HepG2 (cell line): ENCODE results near the gene KIAA2012. TPM values are rescaled to one million over a fixed set of nuclear protein-coding genes. Genes with fewer than 3 reads are reported as not detected.
A peak's percentile ranks its signal among the peaks of the same experiment; 100 is the strongest.

Source experiments
- ATAC-seq: fragments of 200-7000 bp; cut with Tn5 transposase; 3 replicates; pipeline ENCODE4 v1.9.1; 2020; ENCODE audit warnings: mild to moderate bottlenecking, moderate library complexity
- BruUV-seq: library from RNA; stranded (reverse); fragments of 400-500 nt; replicated peaks from 2 replicates; lab custom pipeline; 2021; lab: Mats Ljungman, UMichigan
- CTCF ChIA-PET: fragments of 300-600 bp; formaldehyde crosslinking; extraction: SDS; loops from one replicate; lab custom pipeline; 2021; ENCODE audit warnings: low total read pairs, inconsistent platforms, low intra/inter-chr PET ratio; lab: Yijun Ruan, JAX
- POLR2A ChIA-PET: fragments of 350-600 bp; sonication (Branson Sonifier 250); formaldehyde crosslinking; loops from one replicate; lab custom pipeline; 2020; ENCODE audit warnings: antibody characterized with exemption, inconsistent platforms; lab: Yijun Ruan, JAX
- DNase-seq: peaks from one replicate; pipeline ENCODE4 v3.0.0-alpha.2; 2015; ENCODE audit warnings: low spot score
- FAIRE-seq: peaks from 3 replicates; lab custom pipeline; 2011; peaks lifted over from hg19 to GRCh38; lab: Jason Lieb, UNC
- H2AFZ ChIP-seq: one replicate; pipeline ENCODE4 v1.6.1; 2011; ENCODE audit warnings: low read length, inconsistent platforms
- H3K27ac ChIP-seq: fragments of 300-600 bp; 3 replicates; pipeline ENCODE4 v1.8.0; 2011; ENCODE audit warnings: mixed run types, mild to moderate bottlenecking, mixed read lengths, low read length, inconsistent platforms; ENCODE audit not compliant: insufficient read depth; ENCODE audit errors: extremely low read length
- H3K27me3 ChIP-seq, 2 experiments: fragments of 200-600 bp in 1 of 2; 2 replicates in 1 of 2; 3 replicates in 1 of 2; pipeline versions ENCODE4 v1.6.0 to v1.8.0; 2011; ENCODE audit warnings: low read length in 2 of 2, mild to moderate bottlenecking in 2 of 2, moderate library complexity in 2 of 2, inconsistent platforms in 1 of 2; ENCODE audit not compliant: insufficient read depth in 2 of 2, control insufficient read depth in 1 of 2
- H3K36me3 ChIP-seq, 2 experiments: fragments of 200-600 bp in 1 of 2; replicated peaks in 1 of 2; 2 replicates in 1 of 2; 3 replicates in 1 of 2; pipeline versions ENCODE4 v1.5.1 to v1.8.0; 2011; ENCODE audit warnings: low read length in 2 of 2, inconsistent platforms in 1 of 2; ENCODE audit not compliant: insufficient read depth in 2 of 2, control insufficient read depth in 1 of 2
- H3K4me1 ChIP-seq: 2 replicates; pipeline ENCODE4 v1.5.1; 2012; ENCODE audit warnings: low read length, inconsistent platforms; ENCODE audit not compliant: insufficient read depth
- H3K4me2 ChIP-seq: 2 replicates; pipeline ENCODE4 v1.6.0; 2011; ENCODE audit warnings: low read depth, low read length, inconsistent platforms
- H3K4me3 ChIP-seq, 3 experiments: fragments of 200-600 bp in 1 of 3; sonication (generic), shearing (Covaris generic) in 1 of 3; replicated peaks in 1 of 3; 2 replicates each; pipeline ENCODE4 v1.5.1; 2011 to 2016; ENCODE audit warnings: low read length in 3 of 3, inconsistent platforms in 2 of 3, low read depth in 2 of 3, mild to moderate bottlenecking in 2 of 3, control low read depth in 1 of 3, mixed read lengths in 1 of 3; ENCODE audit not compliant: insufficient read depth in 1 of 3
- H3K79me2 ChIP-seq: one replicate; pipeline ENCODE4 v1.6.1; 2011; ENCODE audit warnings: low read length, inconsistent platforms; ENCODE audit not compliant: insufficient read depth
- H3K9ac ChIP-seq: 2 replicates; pipeline ENCODE4 v1.6.0; 2011; ENCODE audit warnings: mild to moderate bottlenecking, low read depth, low read length, inconsistent platforms; ENCODE audit not compliant: insufficient read depth
- H3K9me3 ChIP-seq: 2 replicates; pipeline ENCODE4 v1.5.1; 2012; ENCODE audit warnings: mild to moderate bottlenecking, low read length
- H4K20me1 ChIP-seq: 2 replicates; pipeline ENCODE4 v1.6.0; 2011; ENCODE audit warnings: inconsistent platforms, mild to moderate bottlenecking, low read length, moderate library complexity; ENCODE audit not compliant: insufficient read depth
- ATF7 ChIP-seq, 2 experiments: fragments of 450-650 bp in 1 of 2; sonication (generic) in 1 of 2; formaldehyde crosslinking in 1 of 2; IDR thresholded peaks; 2 replicates each; pipeline versions ENCODE4 v1.4.0 to v1.6.1; 2016 to 2020; ENCODE audit warnings: antibody characterized with exemption in 1 of 2, mild to moderate bottlenecking in 1 of 2, missing genetic modification reagents in 1 of 2
- CREB1 ChIP-seq, 2 experiments: fragments of 450-650 bp in 1 of 2; IDR thresholded peaks; 2 replicates each; pipeline ENCODE4 v1.6.1; 2016 to 2017; ENCODE audit warnings: control low read depth in 1 of 2, mild to moderate bottlenecking in 1 of 2, missing compliant biosample characterization in 1 of 2, missing genetic modification characterization in 1 of 2
- ELF4 ChIP-seq: sonication (generic); formaldehyde crosslinking; IDR thresholded peaks from 2 replicates; pipeline ENCODE4 v1.5.0; 2020; ENCODE audit warnings: missing genetic modification reagents, mild to moderate bottlenecking, moderate library complexity, borderline replicate concordance
- NR2F1 ChIP-seq, 2 experiments: fragments of 450-650 bp in 1 of 2; formaldehyde crosslinking in 1 of 2; IDR thresholded peaks; 2 replicates each; pipeline versions ENCODE4 v1.5.0 to v1.6.1; 2016 to 2020; ENCODE audit warnings: mild to moderate bottlenecking in 1 of 2, missing compliant biosample characterization in 1 of 2, missing genetic modification reagents in 1 of 2, moderate library complexity in 1 of 2
- NR2F6 ChIP-seq, 2 experiments: IDR thresholded peaks; 2 replicates each; pipeline ENCODE4 v1.6.1; 2016; ENCODE audit warnings: antibody characterized with exemption in 1 of 2, mild to moderate bottlenecking in 1 of 2
- WGBS: methylation state at CpG from one replicate; pipeline ENCODE4 v1.1.6; 2017; ENCODE audit warnings: low lambda C conversion rate; 5-methylcytosine and 5-hydroxymethylcytosine counted together
- in situ Hi-C: cut with HindIII; loops from 2 replicates; pipeline ENCODE4 v1.10.0; 2017; ENCODE audit warnings: low pct_unique_long_range_greater_than_20kb; ENCODE audit not compliant: extremely low pct_ligation_motif_present
- intact Hi-C: fragments of 100-400 bp; cut with micrococcal nuclease; formaldehyde crosslinking; loops from one replicate; pipeline ENCODE4 v1.10.0; 2022; ENCODE audit not compliant: unreplicated experiment
- polyA plus RNA-seq, 8 experiments: library from polyadenylated mRNA; depleted of rRNA in 3 of 8; stranded (reverse) in 7 of 8; unstranded in 1 of 8; fragments of >200 nt; fragmentation: Illumina TruSeq in 4 of 8; extraction: Trizol in 4 of 8; gene quantifications; 2 replicates each; pipeline versions ENCODE4 v1.2.1 to v1.2.3, GENCODE V29; 2011 to 2016; ENCODE audit warnings: low read depth in 4 of 8, missing spikeins in 1 of 8, mixed read lengths in 1 of 8; ENCODE audit not compliant: insufficient read depth in 1 of 8
- total RNA-seq, 5 experiments: library from RNA; depleted of rRNA; stranded (reverse); fragments of >200 nt; fragmentation: Illumina TruSeq; extraction: Trizol; gene quantifications; 2 replicates each; pipeline ENCODE4 v1.2.3, GENCODE V29; 2016; ENCODE audit warnings: low read depth in 1 of 5
- TF ChIP-seq, protein P1 (sequence below): sonication (generic); formaldehyde crosslinking; IDR thresholded peaks from 2 replicates; pipeline ENCODE4 v1.9.0; 2021; ENCODE audit warnings: missing genetic modification reagents, mild to moderate bottlenecking, borderline replicate concordance
- TF ChIP-seq, protein P2 (sequence below): sonication (generic); formaldehyde crosslinking; IDR thresholded peaks from 2 replicates; pipeline ENCODE4 v1.5.1; 2020; ENCODE audit warnings: missing genetic modification reagents, mild to moderate bottlenecking, borderline replicate concordance
- TF ChIP-seq, protein P3 (sequence below): sonication (generic); formaldehyde crosslinking; IDR thresholded peaks from 2 replicates; pipeline ENCODE4 v1.5.1; 2020; ENCODE audit warnings: mild to moderate bottlenecking, missing genetic modification reagents, borderline replicate concordance

KIAA2012 gene
- total and polyA plus RNA-seq, 2 of the 13 experiments (the other 11 are each of a cell fraction or from before 2014, with no cell fraction given), result not detected

- Histone ChIP-seq H3K36me3 (no peaks in the 10 kb centered on the region), H3K4me2 (no peak overlapping the region), H3K9me3 (no peaks in the 10 kb centered on the region), H3K4me3 (no peak overlapping the region), H3K4me1 (peaks cover 42% of the 10 kb centered on the region), H3K27me3 (no peaks in the 10 kb centered on the region), H4K20me1 (no peaks in the 10 kb centered on the region), H3K79me2 (no peaks in the 10 kb centered on the region), H3K27ac (no peak overlapping the region), H3K9ac (no peak overlapping the region), H2AFZ (no peak overlapping the region)
- POLR2A ChIA-PET, result no interaction called here
- FAIRE-seq, result no peak
- no TSS peak for BruUV-seq
- peak; percentile 67 for ATAC-seq
- 0 out of 4 replicates have a peak, but pooled peaks of 1 of the 2 experiments have one; percentile 32 for TF ChIP-seq NR2F1 (CRISPR knock-in tag; IDR thresholded peaks at IDR 0.05)
- TF ChIP-seq, protein P1, sequence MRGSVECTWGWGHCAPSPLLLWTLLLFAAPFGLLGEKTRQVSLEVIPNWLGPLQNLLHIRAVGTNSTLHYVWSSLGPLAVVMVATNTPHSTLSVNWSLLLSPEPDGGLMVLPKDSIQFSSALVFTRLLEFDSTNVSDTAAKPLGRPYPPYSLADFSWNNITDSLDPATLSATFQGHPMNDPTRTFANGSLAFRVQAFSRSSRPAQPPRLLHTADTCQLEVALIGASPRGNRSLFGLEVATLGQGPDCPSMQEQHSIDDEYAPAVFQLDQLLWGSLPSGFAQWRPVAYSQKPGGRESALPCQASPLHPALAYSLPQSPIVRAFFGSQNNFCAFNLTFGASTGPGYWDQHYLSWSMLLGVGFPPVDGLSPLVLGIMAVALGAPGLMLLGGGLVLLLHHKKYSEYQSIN (CRISPR knock-in tag), result no peak
- TF ChIP-seq CREB1 (IDR thresholded peaks at IDR 0.05), result 0 out of 2 replicates have a peak, but pooled peaks have one; percentile 41
- peak; percentile 23; the same call in 1 of the 2 replicates for TF ChIP-seq CREB1 (CRISPR knock-in tag; IDR thresholded peaks at IDR 0.05)
- TF ChIP-seq, protein P2, sequence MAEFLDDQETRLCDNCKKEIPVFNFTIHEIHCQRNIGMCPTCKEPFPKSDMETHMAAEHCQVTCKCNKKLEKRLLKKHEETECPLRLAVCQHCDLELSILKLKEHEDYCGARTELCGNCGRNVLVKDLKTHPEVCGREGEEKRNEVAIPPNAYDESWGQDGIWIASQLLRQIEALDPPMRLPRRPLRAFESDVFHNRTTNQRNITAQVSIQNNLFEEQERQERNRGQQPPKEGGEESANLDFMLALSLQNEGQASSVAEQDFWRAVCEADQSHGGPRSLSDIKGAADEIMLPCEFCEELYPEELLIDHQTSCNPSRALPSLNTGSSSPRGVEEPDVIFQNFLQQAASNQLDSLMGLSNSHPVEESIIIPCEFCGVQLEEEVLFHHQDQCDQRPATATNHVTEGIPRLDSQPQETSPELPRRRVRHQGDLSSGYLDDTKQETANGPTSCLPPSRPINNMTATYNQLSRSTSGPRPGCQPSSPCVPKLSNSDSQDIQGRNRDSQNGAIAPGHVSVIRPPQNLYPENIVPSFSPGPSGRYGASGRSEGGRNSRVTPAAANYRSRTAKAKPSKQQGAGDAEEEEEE, result no peak
- no peak; the same call in 1 of the 2 replicates for TF ChIP-seq NR2F6 (IDR thresholded peaks at IDR 0.05)
- TF ChIP-seq NR2F6 (CRISPR knock-in tag; IDR thresholded peaks at IDR 0.05), result 0 out of 2 replicates have a peak, but pooled peaks have one; percentile 16
- peak; percentile 36; the same call in 1 of the 2 replicates for TF ChIP-seq ATF7 (IDR thresholded peaks at IDR 0.05)
- no peak for TF ChIP-seq ATF7 (CRISPR knock-in tag; IDR thresholded peaks at IDR 0.05)
- TF ChIP-seq ELF4 (CRISPR knock-in tag), result no peak
- TF ChIP-seq, protein P3, sequence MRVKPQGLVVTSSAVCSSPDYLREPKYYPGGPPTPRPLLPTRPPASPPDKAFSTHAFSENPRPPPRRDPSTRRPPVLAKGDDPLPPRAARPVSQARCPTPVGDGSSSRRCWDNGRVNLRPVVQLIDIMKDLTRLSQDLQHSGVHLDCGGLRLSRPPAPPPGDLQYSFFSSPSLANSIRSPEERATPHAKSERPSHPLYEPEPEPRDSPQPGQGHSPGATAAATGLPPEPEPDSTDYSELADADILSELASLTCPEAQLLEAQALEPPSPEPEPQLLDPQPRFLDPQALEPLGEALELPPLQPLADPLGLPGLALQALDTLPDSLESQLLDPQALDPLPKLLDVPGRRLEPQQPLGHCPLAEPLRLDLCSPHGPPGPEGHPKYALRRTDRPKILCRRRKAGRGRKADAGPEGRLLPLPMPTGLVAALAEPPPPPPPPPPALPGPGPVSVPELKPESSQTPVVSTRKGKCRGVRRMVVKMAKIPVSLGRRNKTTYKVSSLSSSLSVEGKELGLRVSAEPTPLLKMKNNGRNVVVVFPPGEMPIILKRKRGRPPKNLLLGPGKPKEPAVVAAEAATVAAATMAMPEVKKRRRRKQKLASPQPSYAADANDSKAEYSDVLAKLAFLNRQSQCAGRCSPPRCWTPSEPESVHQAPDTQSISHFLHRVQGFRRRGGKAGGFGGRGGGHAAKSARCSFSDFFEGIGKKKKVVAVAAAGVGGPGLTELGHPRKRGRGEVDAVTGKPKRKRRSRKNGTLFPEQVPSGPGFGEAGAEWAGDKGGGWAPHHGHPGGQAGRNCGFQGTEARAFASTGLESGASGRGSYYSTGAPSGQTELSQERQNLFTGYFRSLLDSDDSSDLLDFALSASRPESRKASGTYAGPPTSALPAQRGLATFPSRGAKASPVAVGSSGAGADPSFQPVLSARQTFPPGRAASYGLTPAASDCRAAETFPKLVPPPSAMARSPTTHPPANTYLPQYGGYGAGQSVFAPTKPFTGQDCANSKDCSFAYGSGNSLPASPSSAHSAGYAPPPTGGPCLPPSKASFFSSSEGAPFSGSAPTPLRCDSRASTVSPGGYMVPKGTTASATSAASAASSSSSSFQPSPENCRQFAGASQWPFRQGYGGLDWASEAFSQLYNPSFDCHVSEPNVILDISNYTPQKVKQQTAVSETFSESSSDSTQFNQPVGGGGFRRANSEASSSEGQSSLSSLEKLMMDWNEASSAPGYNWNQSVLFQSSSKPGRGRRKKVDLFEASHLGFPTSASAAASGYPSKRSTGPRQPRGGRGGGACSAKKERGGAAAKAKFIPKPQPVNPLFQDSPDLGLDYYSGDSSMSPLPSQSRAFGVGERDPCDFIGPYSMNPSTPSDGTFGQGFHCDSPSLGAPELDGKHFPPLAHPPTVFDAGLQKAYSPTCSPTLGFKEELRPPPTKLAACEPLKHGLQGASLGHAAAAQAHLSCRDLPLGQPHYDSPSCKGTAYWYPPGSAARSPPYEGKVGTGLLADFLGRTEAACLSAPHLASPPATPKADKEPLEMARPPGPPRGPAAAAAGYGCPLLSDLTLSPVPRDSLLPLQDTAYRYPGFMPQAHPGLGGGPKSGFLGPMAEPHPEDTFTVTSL, result 0 out of 2 replicates have a peak, but pooled peaks have one; percentile 24
- DNase-seq, result no peak
- CTCF ChIA-PET, result no interaction called here
- in situ Hi-C loops, result loop anchor here (10.0 kb wide), 1 partner anchor 390 kb away; no protein-coding TSS in a partner anchor
- intact Hi-C loops, result no loop called here
- WGBS, result 2% methylated on average over 2 of the region's 2 CpGs
Observed at GRCh38 chr2:202184557-202184956, 111.5 kb downstream of the KIAA2012 start.
